ENCODE data around the gene HYAL3. TPM values are rescaled to one million over a fixed set of nuclear protein-coding genes. Genes with fewer than 3 reads are reported as not detected.

HYAL3 gene
- total RNA-seq, 2 donors from 2014 or later = 0.99 to 2.3 TPM

DNA sequence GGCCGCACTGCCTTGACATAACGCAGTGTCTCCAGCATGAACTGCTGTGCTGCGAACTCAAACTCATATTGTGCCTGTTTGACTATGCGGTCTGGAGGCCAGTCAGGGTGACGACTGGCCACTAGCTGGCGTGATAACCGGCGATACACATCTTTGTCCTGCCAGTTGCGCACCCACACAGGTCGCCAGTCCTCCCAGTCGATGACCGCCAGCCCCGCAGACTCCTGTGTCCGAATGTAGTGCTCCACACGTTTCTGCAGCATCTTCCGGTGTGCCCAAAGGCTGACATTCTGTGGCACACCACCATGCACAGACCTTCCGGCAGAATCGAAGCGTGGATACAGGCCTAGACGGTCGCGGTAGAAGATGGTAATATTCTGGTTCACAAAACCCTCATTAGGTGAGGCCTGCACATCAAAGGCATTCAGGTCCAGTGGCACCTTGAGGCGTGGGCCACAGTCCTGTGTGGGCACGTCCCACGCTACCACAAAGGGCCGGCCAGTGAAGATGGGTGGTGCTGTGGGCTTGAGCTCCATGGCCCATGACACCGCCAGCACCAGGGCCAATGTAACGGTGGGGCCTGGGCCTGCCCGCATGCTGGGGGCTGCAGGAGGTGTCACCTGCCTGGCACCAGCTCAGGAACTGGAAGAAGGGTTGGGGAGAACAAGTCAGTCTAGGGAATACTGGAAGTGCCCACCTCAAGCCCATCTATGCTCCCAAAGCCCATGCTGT is 20.9 kb upstream of the HYAL3 start:
- Histone ChIP-seq H3K36me3 (replicated peaks in 1 of 2; ENCODE audit: insufficient read depth in 1 of 2, low read depth in 2 of 2) (peaks cover 0 to 5% of the 10 kb centered on the region in 2 donors), H3K27me3 (no peaks in the 10 kb centered on the region), H3K4me1 (peaks cover 59% of the 10 kb centered on the region), H3K27ac (peak overlapping the region; percentile 88 to 98 (median 96)), H3K9me3 (no peaks in the 10 kb centered on the region), H3K4me3 (peak overlapping the region in 1 of 2 donors; percentile 62)
- TF ChIP-seq POLR2A (IDR thresholded peaks at IDR 0.05) = no peak
- TF ChIP-seq, protein P1, sequence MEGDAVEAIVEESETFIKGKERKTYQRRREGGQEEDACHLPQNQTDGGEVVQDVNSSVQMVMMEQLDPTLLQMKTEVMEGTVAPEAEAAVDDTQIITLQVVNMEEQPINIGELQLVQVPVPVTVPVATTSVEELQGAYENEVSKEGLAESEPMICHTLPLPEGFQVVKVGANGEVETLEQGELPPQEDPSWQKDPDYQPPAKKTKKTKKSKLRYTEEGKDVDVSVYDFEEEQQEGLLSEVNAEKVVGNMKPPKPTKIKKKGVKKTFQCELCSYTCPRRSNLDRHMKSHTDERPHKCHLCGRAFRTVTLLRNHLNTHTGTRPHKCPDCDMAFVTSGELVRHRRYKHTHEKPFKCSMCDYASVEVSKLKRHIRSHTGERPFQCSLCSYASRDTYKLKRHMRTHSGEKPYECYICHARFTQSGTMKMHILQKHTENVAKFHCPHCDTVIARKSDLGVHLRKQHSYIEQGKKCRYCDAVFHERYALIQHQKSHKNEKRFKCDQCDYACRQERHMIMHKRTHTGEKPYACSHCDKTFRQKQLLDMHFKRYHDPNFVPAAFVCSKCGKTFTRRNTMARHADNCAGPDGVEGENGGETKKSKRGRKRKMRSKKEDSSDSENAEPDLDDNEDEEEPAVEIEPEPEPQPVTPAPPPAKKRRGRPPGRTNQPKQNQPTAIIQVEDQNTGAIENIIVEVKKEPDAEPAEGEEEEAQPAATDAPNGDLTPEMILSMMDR (IDR thresholded peaks at IDR 0.05) = no peak
- DNase-seq (no peak), ATAC-seq (no peak)
- intact Hi-C loops (cut with DNase I) = no loop called here
- WGBS, 2 donors = 72 to 79% methylated on average over 22 to 27 of the region's 29 CpGs

DNA sequence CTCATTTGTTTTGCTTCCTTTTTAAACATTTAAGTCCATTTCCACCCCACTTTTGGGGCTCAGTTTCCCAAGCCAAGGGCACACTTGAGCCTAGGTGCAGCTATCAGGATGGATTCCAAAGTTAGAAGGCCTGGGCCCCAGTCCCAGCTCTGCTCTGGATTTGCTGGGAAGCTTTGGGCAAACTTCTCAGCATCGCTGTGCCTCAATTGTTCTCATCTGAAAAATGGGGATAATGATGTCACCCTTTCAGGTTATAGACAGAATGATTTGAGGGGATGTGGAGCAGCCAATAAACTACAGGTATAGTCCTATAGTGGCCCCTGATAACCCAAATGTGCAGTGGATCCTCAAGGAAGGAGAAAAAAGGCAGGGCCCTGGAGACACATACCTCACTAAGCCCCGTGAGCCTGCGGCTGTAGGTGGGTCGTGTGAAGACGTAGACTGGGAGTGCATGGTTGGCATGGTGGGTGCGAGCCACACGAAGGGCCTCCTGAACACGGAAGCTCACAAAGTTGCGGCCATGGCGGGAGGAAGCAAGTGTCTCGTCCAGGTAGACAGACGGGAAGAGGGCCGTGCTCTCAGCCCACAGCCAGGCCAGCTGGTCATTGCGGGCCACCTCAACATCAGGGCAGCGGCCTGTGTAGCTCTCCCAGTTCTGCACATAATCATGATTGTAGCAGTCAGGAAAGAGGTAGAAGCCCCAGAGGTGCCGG is 20.1 kb upstream of the HYAL3 start:
- no peaks in the 10 kb centered on the region for H3K27me3 ChIP-seq
- H3K4me3 ChIP-seq = no peak overlapping the region
- H3K9me3 ChIP-seq = no peaks in the 10 kb centered on the region
- WGBS, 2 donors = 84 to 92% methylated on average over 14 to 16 of the region's 16 CpGs
- no peak overlapping the region for H3K27ac ChIP-seq
- DNase-seq (no peak), ATAC-seq (no peak)
- intact Hi-C loops (cut with DNase I) = no loop called here
- H3K36me3 ChIP-seq (replicated peaks in 1 of 2; ENCODE audit: insufficient read depth in 1 of 2, low read depth in 2 of 2) = peaks cover 0 to 5% of the 10 kb centered on the region in 2 donors
- H3K4me1 ChIP-seq = peaks cover 53% of the 10 kb centered on the region
- TF ChIP-seq, protein P1 (IDR thresholded peaks at IDR 0.05) = no peak
- TF ChIP-seq POLR2A (IDR thresholded peaks at IDR 0.05) = no peak

DNA sequence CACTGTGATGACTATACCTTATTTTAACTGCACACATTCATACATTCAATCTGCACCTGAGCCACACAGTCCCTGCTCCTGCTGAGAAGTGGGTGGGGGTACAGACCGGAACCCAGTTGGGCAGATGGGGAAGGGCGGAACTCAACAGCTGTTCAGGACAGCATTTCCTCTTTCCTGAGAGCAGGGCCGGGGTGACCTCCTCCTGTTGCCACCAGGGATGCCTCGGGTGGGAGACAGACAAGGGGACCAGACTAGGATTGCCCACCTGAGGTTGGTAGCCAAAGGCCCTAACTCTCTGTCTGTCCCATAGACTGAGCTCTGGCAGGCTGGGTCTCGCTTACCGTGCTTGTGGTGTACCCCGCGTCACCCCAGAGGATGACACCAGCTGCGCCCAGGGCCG is 19.4 kb upstream of the HYAL3 start:
- intact Hi-C loops (cut with DNase I) = no loop called here
- H3K27ac ChIP-seq = no peak overlapping the region
- ATAC-seq (no peak), DNase-seq (no peak)
- WGBS, 2 donors = 84 to 100% methylated on average over 1 to 10 of the region's 10 CpGs
- no peaks in the 10 kb centered on the region for H3K9me3 ChIP-seq
- H3K36me3 ChIP-seq (replicated peaks in 1 of 2; ENCODE audit: insufficient read depth in 1 of 2, low read depth in 2 of 2) = peaks cover 0 to 5% of the 10 kb centered on the region in 2 donors
- no peaks in the 10 kb centered on the region for H3K27me3 ChIP-seq
- TF ChIP-seq POLR2A (IDR thresholded peaks at IDR 0.05) = no peak
- TF ChIP-seq, protein P1 (IDR thresholded peaks at IDR 0.05) = no peak
- no peak overlapping the region for H3K4me3 ChIP-seq
- peaks cover 50% of the 10 kb centered on the region for H3K4me1 ChIP-seq

GRCh38 chr3:50318163-50318562 is 19.0 kb upstream of the HYAL3 start:
- H3K9me3 ChIP-seq = no peaks in the 10 kb centered on the region
- peaks cover 50% of the 10 kb centered on the region for H3K4me1 ChIP-seq
- H3K36me3 ChIP-seq (replicated peaks in 1 of 2; ENCODE audit: insufficient read depth in 1 of 2, low read depth in 2 of 2) = peaks cover 0 to 5% of the 10 kb centered on the region in 2 donors
- TF ChIP-seq, protein P1 (IDR thresholded peaks at IDR 0.05) = no peak
- no peak for TF ChIP-seq POLR2A (IDR thresholded peaks at IDR 0.05)
- WGBS, 2 donors = 85 to 100% methylated on average over 1 to 11 of the region's 11 CpGs
- intact Hi-C loops (cut with DNase I) = no loop called here
- DNase-seq (no peak), ATAC-seq (no peak)
- peak overlapping the region in 1 of 4 donors; percentile 12 for H3K27ac ChIP-seq
- H3K4me3 ChIP-seq = no peak overlapping the region
- no peaks in the 10 kb centered on the region for H3K27me3 ChIP-seq
